Mesendoderm (in vitro differentiated cells): Measurements from ENCODE around the gene TEK.

ENCODE experiments used
- DNase-seq: peaks from one replicate; pipeline ENCODE4 v3.0.0; 2013
- H2AK5ac ChIP-seq: 2 replicates; pipeline ENCODE4 v1.6.1; 2013; ENCODE audit warnings: low read length, inconsistent platforms
- H2BK120ac ChIP-seq: 2 replicates; pipeline ENCODE4 v1.6.1; 2013; ENCODE audit warnings: low read depth, mild to moderate bottlenecking, low read length, moderate library complexity, mixed read lengths
- H2BK15ac ChIP-seq: replicated peaks from 2 replicates; pipeline ENCODE4 v1.6.1; 2013; ENCODE audit warnings: low read depth, mild to moderate bottlenecking, moderate library complexity
- H2BK5ac ChIP-seq: 2 replicates; pipeline ENCODE4 v1.6.1; 2013; ENCODE audit warnings: low read length, inconsistent platforms
- H3K18ac ChIP-seq: 2 replicates; pipeline ENCODE4 v1.6.1; 2013; ENCODE audit warnings: mild to moderate bottlenecking, low read length, mixed read lengths
- H3K23ac ChIP-seq: one replicate; pipeline ENCODE4 v1.6.1; 2013; ENCODE audit warnings: low read length
- H3K27ac ChIP-seq: 2 replicates; pipeline ENCODE4 v1.5.1; 2013; ENCODE audit warnings: low read depth, mild to moderate bottlenecking, inconsistent platforms, low read length, moderate library complexity
- H3K27me3 ChIP-seq: 2 replicates; pipeline ENCODE4 v1.6.1; 2013; ENCODE audit warnings: low read length, control low read depth, mild to moderate bottlenecking, inconsistent platforms; ENCODE audit not compliant: insufficient read depth, poor library complexity
- H3K36me3 ChIP-seq: 2 replicates; pipeline ENCODE4 v1.6.1; 2013; ENCODE audit warnings: low read length, inconsistent platforms; ENCODE audit not compliant: control insufficient read depth, insufficient read depth
- H3K4ac ChIP-seq: one replicate; pipeline ENCODE4 v1.6.1; 2013; ENCODE audit warnings: low read depth, mild to moderate bottlenecking, low read length, moderate library complexity
- H3K4me1 ChIP-seq: 2 replicates; pipeline ENCODE4 v1.6.1; 2013; ENCODE audit warnings: low read depth, low read length, inconsistent platforms; ENCODE audit not compliant: control insufficient read depth
- H3K4me2 ChIP-seq: 2 replicates; pipeline ENCODE4 v1.6.1; 2013; ENCODE audit warnings: low read length
- H3K4me3 ChIP-seq: 2 replicates; pipeline ENCODE4 v1.5.1; 2013; ENCODE audit warnings: mild to moderate bottlenecking, low read length
- H3K56ac ChIP-seq: one replicate; pipeline ENCODE4 v1.6.1; 2013; ENCODE audit warnings: low read length
- H3K79me1 ChIP-seq: 2 replicates; pipeline ENCODE4 v1.6.1; 2013; ENCODE audit warnings: low read length, inconsistent platforms
- H3K79me2 ChIP-seq: 2 replicates; pipeline ENCODE4 v1.6.1; 2013; ENCODE audit warnings: mild to moderate bottlenecking, low read length; ENCODE audit not compliant: control insufficient read depth, insufficient read depth
- H3K9ac ChIP-seq: 2 replicates; pipeline ENCODE4 v1.6.1; 2013; ENCODE audit warnings: low read length, inconsistent platforms
- H4K5ac ChIP-seq: one replicate; pipeline ENCODE4 v1.6.1; 2013; ENCODE audit warnings: low read length
- H4K8ac ChIP-seq: one replicate; pipeline ENCODE4 v1.6.1; 2013; ENCODE audit warnings: low read depth, mild to moderate bottlenecking, control low read depth, low read length, moderate library complexity
- WGBS: extraction: QIAGEN DNeasy Blood & Tissue Kit; methylation state at CpG from one replicate; pipeline ENCODE4 v1.1.7; 2013; ENCODE audit warnings: low lambda C conversion rate, missing lambda C conversion rate; ENCODE audit not compliant: insufficient coverage; ENCODE audit errors: extremely low coverage; 5-methylcytosine and 5-hydroxymethylcytosine counted together

TEK gene

DNA sequence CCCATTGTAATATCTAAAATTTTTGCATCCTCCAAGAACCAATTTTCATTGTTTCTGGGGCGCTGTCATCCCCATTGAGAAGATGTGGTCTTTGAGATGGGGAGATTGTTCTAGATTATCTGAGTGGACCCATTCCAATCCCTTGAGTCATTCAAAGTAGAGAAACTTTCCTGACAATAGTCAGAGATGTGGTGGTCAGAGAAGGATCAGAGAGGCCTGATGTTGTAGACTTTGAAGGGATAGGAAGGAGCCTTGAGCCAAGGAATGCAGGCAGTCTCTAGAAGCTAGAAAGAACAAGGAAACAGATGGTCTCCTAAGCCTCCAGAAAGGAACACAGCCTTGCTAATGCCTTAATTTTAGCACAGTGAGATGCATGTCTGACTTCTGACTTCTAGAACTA, 80.4 kb downstream of the TEK start:
- H4K8ac ChIP-seq = no peak overlapping the region
- H2AK5ac ChIP-seq = no peak overlapping the region
- H3K36me3 ChIP-seq = no peaks in the 10 kb centered on the region
- no peak overlapping the region for H2BK5ac ChIP-seq
- no peaks in the 10 kb centered on the region for H3K4me1 ChIP-seq
- H3K4me2 ChIP-seq = no peak overlapping the region
- no peaks in the 10 kb centered on the region for H3K79me1 ChIP-seq
- no CpG with 5 or more reads among the region's 1 CpG for WGBS
- DNase-seq = peak; percentile 8
- H3K79me2 ChIP-seq = no peaks in the 10 kb centered on the region
- no peak overlapping the region for H3K23ac ChIP-seq
- H4K5ac ChIP-seq = no peak overlapping the region
- H2BK15ac ChIP-seq = no peak overlapping the region
- H3K27me3 ChIP-seq = no peaks in the 10 kb centered on the region
- H3K56ac ChIP-seq = no peak overlapping the region
- H3K4ac ChIP-seq = no peak overlapping the region
- H3K27ac ChIP-seq = no peak overlapping the region
- no peak overlapping the region for H3K9ac ChIP-seq
- H3K4me3 ChIP-seq = no peak overlapping the region
- H2BK120ac ChIP-seq = no peak overlapping the region
- no peak overlapping the region for H3K18ac ChIP-seq

DNA sequence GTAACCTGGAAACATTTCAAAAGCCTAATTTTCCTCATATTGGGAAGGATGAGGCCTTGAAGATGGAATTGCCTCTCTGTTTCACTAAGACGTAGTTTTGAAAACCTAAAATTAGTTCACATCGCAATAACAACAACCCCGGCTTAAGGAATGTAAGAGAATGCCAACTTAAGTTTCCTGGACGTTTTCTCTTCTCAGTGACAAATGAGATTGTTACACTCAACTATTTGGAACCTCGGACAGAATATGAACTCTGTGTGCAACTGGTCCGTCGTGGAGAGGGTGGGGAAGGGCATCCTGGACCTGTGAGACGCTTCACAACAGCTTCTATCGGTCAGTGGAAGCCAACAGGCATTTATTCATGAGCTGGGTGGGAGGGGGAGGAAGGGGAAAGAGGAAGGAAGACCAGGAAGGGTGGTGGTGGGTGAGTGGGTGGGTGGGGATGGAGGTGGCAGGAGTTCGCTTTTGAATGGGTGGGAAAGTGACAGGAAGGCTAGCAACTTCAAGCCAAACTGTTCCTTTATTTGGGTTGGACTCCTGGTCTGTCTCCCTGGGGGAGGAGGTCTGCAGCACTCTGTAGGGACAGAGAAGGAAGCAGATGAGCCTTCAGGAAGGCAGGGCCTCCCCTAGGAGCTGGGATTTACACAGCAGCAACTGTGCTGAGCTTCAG, 83.4 kb downstream of the TEK start:
- no peak overlapping the region for H3K56ac ChIP-seq
- no peak overlapping the region for H2BK5ac ChIP-seq
- no peak overlapping the region for H3K18ac ChIP-seq
- H3K27me3 ChIP-seq = no peaks in the 10 kb centered on the region
- no peak for DNase-seq
- H3K4ac ChIP-seq = no peak overlapping the region
- no CpG with 5 or more reads among the region's 10 CpGs for WGBS
- H3K4me3 ChIP-seq = no peak overlapping the region
- no peaks in the 10 kb centered on the region for H3K79me1 ChIP-seq
- H2BK120ac ChIP-seq = no peak overlapping the region
- H3K9ac ChIP-seq = no peak overlapping the region
- H3K36me3 ChIP-seq = no peaks in the 10 kb centered on the region
- no peak overlapping the region for H3K27ac ChIP-seq
- H3K4me1 ChIP-seq = no peaks in the 10 kb centered on the region
- no peak overlapping the region for H4K5ac ChIP-seq
- no peak overlapping the region for H3K23ac ChIP-seq
- H4K8ac ChIP-seq = no peak overlapping the region
- no peaks in the 10 kb centered on the region for H3K79me2 ChIP-seq
- no peak overlapping the region for H3K4me2 ChIP-seq
- no peak overlapping the region for H2BK15ac ChIP-seq
- H2AK5ac ChIP-seq = no peak overlapping the region

DNA sequence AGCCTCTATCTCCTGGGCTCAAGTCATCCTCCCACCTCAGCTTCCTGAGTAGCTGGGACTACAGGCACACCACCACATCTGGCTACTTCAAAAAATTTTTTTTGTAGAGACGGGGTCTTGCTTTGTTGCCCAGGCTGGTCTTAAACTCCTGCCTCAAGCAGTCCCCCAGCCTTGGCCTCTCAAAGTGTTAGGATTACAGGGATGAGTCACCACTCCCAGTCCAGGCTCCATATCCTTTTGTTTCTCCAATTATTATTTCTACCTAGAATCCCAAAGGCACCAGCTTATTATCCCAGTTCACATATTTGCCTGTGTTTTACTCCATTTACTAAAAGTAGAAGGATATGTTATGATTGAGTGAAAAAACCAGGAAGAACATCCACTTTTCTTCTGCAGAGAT, 84.9 kb downstream of the TEK start:
- Histone ChIP-seq H3K4me1 (no peaks in the 10 kb centered on the region), H4K5ac (no peak overlapping the region), H4K8ac (no peak overlapping the region), H3K4ac (no peak overlapping the region), H2BK15ac (no peak overlapping the region), H3K27ac (no peak overlapping the region), H3K9ac (no peak overlapping the region), H2BK120ac (no peak overlapping the region), H2BK5ac (no peak overlapping the region), H3K27me3 (no peaks in the 10 kb centered on the region), H2AK5ac (no peak overlapping the region), H3K36me3 (no peaks in the 10 kb centered on the region), H3K18ac (no peak overlapping the region), H3K79me2 (no peaks in the 10 kb centered on the region), H3K23ac (no peak overlapping the region), H3K4me2 (no peak overlapping the region), H3K4me3 (no peak overlapping the region), H3K56ac (no peak overlapping the region), H3K79me1 (no peaks in the 10 kb centered on the region)
- DNase-seq = no peak
- no CpG with 5 or more reads among the region's 1 CpG for WGBS

DNA sequence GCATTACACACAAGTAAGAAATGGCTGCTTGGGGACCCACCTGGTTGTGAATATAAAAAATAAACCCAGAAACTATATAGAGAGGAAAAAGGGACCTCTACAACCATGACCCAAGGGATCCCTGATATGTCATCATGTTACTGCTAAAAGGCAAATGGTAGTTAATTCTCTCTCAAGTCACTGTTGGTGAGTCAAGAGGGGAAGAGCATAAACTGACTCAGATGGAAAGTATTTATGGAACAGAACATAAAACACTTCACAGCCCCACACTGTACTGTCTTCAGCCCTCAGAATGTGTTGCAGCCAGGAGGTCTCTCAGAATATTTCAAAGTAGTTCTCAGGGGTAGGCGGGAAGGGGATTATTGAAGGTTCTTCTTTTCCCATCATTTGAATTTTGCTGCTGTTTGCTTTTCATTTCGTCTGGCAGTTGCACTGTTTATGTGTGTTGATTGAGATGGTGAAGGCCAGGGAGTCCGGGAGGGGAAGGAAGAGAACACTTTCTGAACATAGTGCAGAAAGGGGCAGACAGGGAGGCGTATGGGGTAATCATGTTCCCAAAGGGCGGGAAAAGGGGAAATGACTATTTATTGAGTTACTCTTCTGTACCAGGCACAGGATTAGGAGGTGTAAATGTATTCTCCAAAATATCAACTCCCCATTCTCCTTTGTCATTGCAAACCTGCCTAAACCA, 85.5 kb downstream of the TEK start:
- no CpG with 5 or more reads among the region's 5 CpGs for WGBS
- no peaks in the 10 kb centered on the region for H3K79me2 ChIP-seq
- no peaks in the 10 kb centered on the region for H3K79me1 ChIP-seq
- H3K23ac ChIP-seq = no peak overlapping the region
- no peak overlapping the region for H3K4ac ChIP-seq
- no peak overlapping the region for H3K27ac ChIP-seq
- H4K8ac ChIP-seq = no peak overlapping the region
- H3K36me3 ChIP-seq = no peaks in the 10 kb centered on the region
- H3K9ac ChIP-seq = no peak overlapping the region
- H3K27me3 ChIP-seq = no peaks in the 10 kb centered on the region
- no peak overlapping the region for H2AK5ac ChIP-seq
- H4K5ac ChIP-seq = no peak overlapping the region
- no peak overlapping the region for H2BK5ac ChIP-seq
- H3K4me2 ChIP-seq = no peak overlapping the region
- H2BK120ac ChIP-seq = no peak overlapping the region
- no peak overlapping the region for H3K4me3 ChIP-seq
- no peak overlapping the region for H3K18ac ChIP-seq
- no peak overlapping the region for H3K56ac ChIP-seq
- no peak overlapping the region for H2BK15ac ChIP-seq
- DNase-seq = peak; percentile 43
- no peaks in the 10 kb centered on the region for H3K4me1 ChIP-seq

DNA sequence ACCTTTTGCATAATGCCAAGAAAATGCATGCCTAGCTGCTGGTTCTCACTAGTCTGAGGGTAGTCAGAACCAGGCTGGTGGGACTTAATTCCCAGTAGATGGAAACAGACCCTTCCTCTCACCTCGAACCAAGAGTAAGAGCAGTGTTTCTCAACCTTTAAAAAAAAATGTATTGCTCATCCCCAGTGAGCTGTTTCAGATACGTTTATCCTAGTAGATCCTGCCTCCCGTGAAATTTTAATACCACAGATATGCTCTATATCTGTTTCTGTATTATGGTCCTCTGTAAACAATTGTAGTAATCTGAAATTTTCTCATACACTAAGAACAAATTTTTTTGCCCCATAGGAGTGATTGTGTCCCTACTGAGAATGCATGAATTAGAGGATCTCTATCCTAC, 86.2 kb downstream of the TEK start:
- H3K56ac ChIP-seq = no peak overlapping the region
- no peak overlapping the region for H2AK5ac ChIP-seq
- H3K4me2 ChIP-seq = no peak overlapping the region
- H3K4me1 ChIP-seq = no peaks in the 10 kb centered on the region
- no peaks in the 10 kb centered on the region for H3K79me1 ChIP-seq
- no peak overlapping the region for H4K8ac ChIP-seq
- no peak for DNase-seq
- H3K4me3 ChIP-seq = no peak overlapping the region
- H3K79me2 ChIP-seq = no peaks in the 10 kb centered on the region
- H3K18ac ChIP-seq = no peak overlapping the region
- no peak overlapping the region for H3K9ac ChIP-seq
- no peaks in the 10 kb centered on the region for H3K36me3 ChIP-seq
- H2BK120ac ChIP-seq = no peak overlapping the region
- H3K27me3 ChIP-seq = no peaks in the 10 kb centered on the region
- H3K4ac ChIP-seq = no peak overlapping the region
- H2BK15ac ChIP-seq = no peak overlapping the region
- no peak overlapping the region for H3K27ac ChIP-seq
- no peak overlapping the region for H2BK5ac ChIP-seq
- WGBS = no CpG with 5 or more reads among the region's 3 CpGs
- no peak overlapping the region for H3K23ac ChIP-seq
- H4K5ac ChIP-seq = no peak overlapping the region

DNA sequence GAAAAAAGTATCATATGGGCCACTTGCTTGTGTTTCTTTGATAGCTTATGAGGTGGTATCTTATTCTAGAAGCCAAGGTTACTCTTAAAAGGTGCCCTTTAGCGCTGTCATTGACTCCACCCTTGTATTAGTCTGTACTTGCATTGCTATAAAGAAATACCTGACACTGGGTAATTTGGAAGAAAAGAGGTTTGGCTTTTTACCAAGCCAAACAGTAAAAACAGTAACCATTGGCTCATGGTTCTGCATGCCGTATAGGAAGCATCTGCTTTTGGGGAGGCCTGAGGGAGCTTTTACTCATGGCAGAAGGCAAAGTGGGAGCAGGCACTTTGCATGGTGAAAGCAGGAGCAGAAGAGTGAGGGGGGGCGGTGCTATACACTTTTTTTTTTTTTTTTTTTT, 87.4 kb downstream of the TEK start:
- no peak overlapping the region for H3K4ac ChIP-seq
- H4K8ac ChIP-seq = no peak overlapping the region
- H3K4me1 ChIP-seq = no peaks in the 10 kb centered on the region
- H3K18ac ChIP-seq = no peak overlapping the region
- no peak overlapping the region for H3K27ac ChIP-seq
- H3K56ac ChIP-seq = no peak overlapping the region
- H3K79me1 ChIP-seq = no peaks in the 10 kb centered on the region
- WGBS = no CpG with 5 or more reads among the region's 3 CpGs
- no peak overlapping the region for H2AK5ac ChIP-seq
- H3K36me3 ChIP-seq = no peaks in the 10 kb centered on the region
- no peak for DNase-seq
- no peak overlapping the region for H3K4me2 ChIP-seq
- H3K23ac ChIP-seq = no peak overlapping the region
- H3K4me3 ChIP-seq = no peak overlapping the region
- H3K79me2 ChIP-seq = no peaks in the 10 kb centered on the region
- no peak overlapping the region for H4K5ac ChIP-seq
- no peak overlapping the region for H2BK15ac ChIP-seq
- H2BK120ac ChIP-seq = no peak overlapping the region
- no peaks in the 10 kb centered on the region for H3K27me3 ChIP-seq
- no peak overlapping the region for H2BK5ac ChIP-seq
- no peak overlapping the region for H3K9ac ChIP-seq
